Measurements from ENCODE around the gene GDF9. TPM values are rescaled to one million over a fixed set of nuclear protein-coding genes. Genes with fewer than 3 reads are reported as not detected.

Gene GDF9
- total and polyA plus RNA-seq, 4 donors, result 0.19 to 0.84 (median 0.39) TPM; not detected in 1

DNA sequence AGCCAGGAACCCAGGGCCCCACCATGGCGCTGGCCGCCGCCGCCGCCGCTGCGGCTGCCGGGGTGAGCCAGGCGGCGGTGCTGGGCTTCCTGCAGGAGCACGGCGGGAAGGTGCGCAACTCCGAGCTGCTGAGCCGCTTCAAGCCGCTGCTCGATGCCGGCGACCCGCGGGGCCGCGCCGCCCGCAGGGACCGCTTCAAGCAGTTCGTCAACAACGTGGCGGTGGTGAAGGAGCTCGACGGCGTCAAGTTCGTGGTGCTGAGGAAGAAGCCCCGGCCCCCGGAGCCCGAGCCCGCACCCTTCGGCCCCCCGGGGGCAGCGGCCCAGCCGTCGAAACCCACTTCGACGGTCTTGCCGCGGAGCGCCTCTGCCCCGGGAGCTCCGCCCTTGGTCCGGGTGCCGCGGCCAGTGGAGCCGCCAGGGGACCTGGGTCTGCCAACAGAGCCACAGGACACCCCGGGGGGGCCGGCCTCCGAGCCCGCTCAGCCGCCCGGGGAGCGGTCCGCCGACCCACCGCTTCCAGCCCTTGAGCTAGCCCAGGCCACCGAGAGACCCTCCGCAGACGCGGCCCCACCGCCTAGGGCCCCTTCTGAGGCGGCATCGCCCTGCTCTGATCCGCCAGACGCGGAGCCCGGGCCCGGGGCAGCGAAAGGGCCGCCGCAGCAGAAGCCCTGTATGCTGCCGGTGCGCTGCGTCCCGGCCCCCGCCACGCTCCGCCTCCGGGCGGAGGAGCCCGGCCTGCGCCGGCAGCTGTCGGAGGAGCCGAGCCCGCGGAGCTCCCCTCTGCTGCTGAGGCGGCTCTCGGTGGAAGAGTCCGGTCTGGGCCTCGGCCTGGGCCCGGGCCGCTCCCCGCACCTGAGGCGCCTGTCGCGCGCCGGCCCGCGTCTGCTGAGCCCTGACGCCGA, 52.4 kb downstream of the GDF9 start:
- peak overlapping the region; percentile 12 to 53 for H3K4me3 ChIP-seq (ENCODE audit: low read length in 2 of 2)
- WGBS, 2 donors, result 2 to 4% methylated on average over 92 to 110 of the region's 110 CpGs
- DNase-seq, result peak in 1 of 2 donors; percentile 61
- no peaks in the 10 kb centered on the region for H3K4me1 ChIP-seq (ENCODE audit: control insufficient read depth in 1 of 2, insufficient read depth in 2 of 2, low read length in 2 of 2)
- ATAC-seq (ENCODE audit: low FRiP score), result peak; percentile 71
- H3K27ac ChIP-seq (ENCODE audit: low read depth in 1 of 2, low read length in 2 of 2), result no peak overlapping the region
- no peaks in the 10 kb centered on the region for H3K27me3 ChIP-seq (ENCODE audit: control insufficient read depth in 1 of 2, insufficient read depth in 2 of 2, low read length in 1 of 2)
- no peaks in the 10 kb centered on the region for H3K9me3 ChIP-seq (ENCODE audit: control insufficient read depth, low read length)
- intact Hi-C loops (cut with DNase I), result no loop called here
- no peaks in the 10 kb centered on the region for H3K36me3 ChIP-seq (ENCODE audit: control insufficient read depth in 1 of 2, insufficient read depth in 2 of 2, low read length in 1 of 2)

DNA sequence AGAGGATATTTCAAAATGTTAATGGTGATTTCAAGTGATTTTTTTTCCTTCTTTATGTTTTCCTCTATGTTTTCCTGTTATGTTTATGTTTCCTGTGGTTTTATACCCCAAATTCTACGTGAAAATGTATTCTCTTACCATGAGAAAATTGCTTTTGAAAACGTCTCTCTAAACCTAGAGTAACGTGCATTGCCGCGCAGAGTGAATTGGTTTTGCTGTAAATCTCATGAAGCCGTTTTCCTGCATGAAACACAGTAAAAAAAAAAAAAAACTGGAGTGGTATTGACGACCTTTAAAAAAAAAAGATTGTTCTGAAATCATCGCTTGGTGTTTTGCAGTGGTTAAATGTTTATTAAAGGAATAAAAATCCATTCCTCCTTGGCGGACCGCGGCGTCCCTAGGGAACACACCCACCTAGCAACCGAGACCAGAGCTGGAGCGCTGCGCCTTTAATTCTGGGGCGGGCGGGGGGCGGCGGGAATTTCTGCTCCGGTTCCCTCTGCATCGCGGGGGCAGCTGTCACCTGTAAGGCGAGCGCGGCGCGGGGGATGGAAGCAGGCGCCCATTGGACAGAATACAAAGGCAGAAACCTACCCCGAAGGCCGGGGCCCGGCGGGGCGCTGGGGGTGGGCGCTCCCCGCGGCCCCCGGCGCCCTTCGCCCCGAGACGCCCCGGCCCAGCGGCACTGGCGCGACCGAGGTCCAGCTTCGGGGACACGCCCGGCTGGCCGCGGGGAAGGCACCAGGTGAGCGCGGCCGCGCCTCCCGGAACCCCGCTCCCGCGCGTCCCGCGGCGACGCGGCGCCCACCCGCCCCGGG, 53.3 kb downstream of the GDF9 start, which contains the start of gene SOWAHA:
SOWAHA (plus strand) TSS at position 522 of the 818 bp plus-strand sequence. CDS start 320 bp downstream, outside the sequence.
- H3K4me3 ChIP-seq (ENCODE audit: low read length in 2 of 2), result peak within 1 kb of the TSS; percentile 12 to 53
- ATAC-seq (ENCODE audit: low FRiP score) (no peak), DNase-seq (no peak)
- H3K27me3 ChIP-seq (ENCODE audit: control insufficient read depth in 1 of 2, insufficient read depth in 2 of 2, low read length in 1 of 2), result no peaks in the 10 kb centered on the region
- intact Hi-C loops (cut with DNase I), result no loop called here
- H3K27ac ChIP-seq (ENCODE audit: low read depth in 1 of 2, low read length in 2 of 2), result no peak within 1 kb of the TSS
- no peaks in the 10 kb centered on the region for H3K9me3 ChIP-seq (ENCODE audit: control insufficient read depth, low read length)
- no peaks in the 10 kb centered on the region for H3K36me3 ChIP-seq (ENCODE audit: control insufficient read depth in 1 of 2, insufficient read depth in 2 of 2, low read length in 1 of 2)
- WGBS, 2 donors, result 3 to 4% methylated on average over 51 to 68 of the region's 68 CpGs
- no peaks in the 10 kb centered on the region for H3K4me1 ChIP-seq (ENCODE audit: control insufficient read depth in 1 of 2, insufficient read depth in 2 of 2, low read length in 2 of 2)

DNA sequence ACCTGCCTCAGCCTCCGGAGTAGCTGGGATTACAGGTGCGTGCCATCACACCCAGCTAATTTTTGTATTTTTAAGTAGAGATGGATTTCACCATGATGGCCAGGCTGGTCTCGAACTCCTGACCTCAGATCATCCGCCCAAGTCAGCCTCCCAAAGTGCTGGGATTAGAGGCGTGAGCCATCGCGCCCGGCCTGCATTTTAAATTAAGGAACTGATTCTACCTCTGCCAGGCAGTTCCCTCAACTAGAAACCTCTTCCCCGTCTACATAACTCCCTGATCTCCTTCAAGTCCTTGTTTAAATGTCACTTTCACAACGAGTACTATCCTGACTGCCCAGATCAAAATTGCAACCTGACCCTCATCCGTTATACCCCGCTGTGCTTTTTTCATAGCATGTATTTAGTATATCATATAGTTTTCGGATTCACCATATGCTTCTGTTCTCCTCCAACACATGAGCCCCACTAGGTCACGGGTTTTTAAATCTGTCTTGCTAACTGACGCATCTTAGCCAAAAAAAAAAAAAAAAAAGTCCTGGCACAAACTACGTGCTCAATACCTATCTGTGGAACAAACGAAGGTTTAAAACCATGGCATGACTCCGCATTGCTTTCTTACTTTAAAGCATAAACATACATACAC, 54.0 kb downstream of the GDF9 start:
- 69 to 73% methylated on average over 18 of the region's 18 CpGs for WGBS, 2 donors
- Histone ChIP-seq H3K4me3 (ENCODE audit: low read length in 2 of 2) (no peak overlapping the region), H3K27ac (ENCODE audit: low read depth in 1 of 2, low read length in 2 of 2) (no peak overlapping the region), H3K27me3 (ENCODE audit: control insufficient read depth in 1 of 2, insufficient read depth in 2 of 2, low read length in 1 of 2) (no peaks in the 10 kb centered on the region), H3K36me3 (ENCODE audit: control insufficient read depth in 1 of 2, insufficient read depth in 2 of 2, low read length in 1 of 2) (no peaks in the 10 kb centered on the region), H3K4me1 (ENCODE audit: control insufficient read depth in 1 of 2, insufficient read depth in 2 of 2, low read length in 2 of 2) (no peaks in the 10 kb centered on the region), H3K9me3 (ENCODE audit: control insufficient read depth, low read length) (no peaks in the 10 kb centered on the region)
- DNase-seq (no peak), ATAC-seq (ENCODE audit: low FRiP score) (no peak)
- intact Hi-C loops (cut with DNase I), result no loop called here

Other genes starting within 250 kb of the GDF9 start
- gene IL13, start 208.3 kb downstream of the GDF9 start, total RNA-seq, result not detected
- gene IL13, start 208.3 kb downstream of the GDF9 start, polyA plus RNA-seq, result under 1 TPM in 1 of 2 donors, not detected in 1; 0.15 TPM
- gene IL4, start 192.5 kb downstream of the GDF9 start, total RNA-seq, result not detected
- not detected for gene IL4, start 192.5 kb downstream of the GDF9 start, polyA plus RNA-seq
- gene KIF3A, start 128.9 kb downstream of the GDF9 start, total RNA-seq, result 10 to 100 TPM; 10.1 to 15.1 TPM
- 10 to 100 TPM in 1 of 2 donors, 1 to 10 TPM in 1; 4.5 to 11.0 TPM for gene KIF3A, start 128.9 kb downstream of the GDF9 start, polyA plus RNA-seq
- gene CCNI2, start 119.0 kb downstream of the GDF9 start, total RNA-seq, result not detected
- gene CCNI2, start 119.0 kb downstream of the GDF9 start, polyA plus RNA-seq, result under 1 TPM in 1 of 2 donors, not detected in 1; 0.38 TPM
- gene SEPTIN8, start 89.2 kb downstream of the GDF9 start, total RNA-seq, result 100 to 1,000 TPM in 1 of 2 donors, 10 to 100 TPM in 1; 56.7 to 103 TPM
- gene SEPTIN8, start 89.2 kb downstream of the GDF9 start, polyA plus RNA-seq, result 10 to 100 TPM; 48.6 to 58.2 TPM
- under 1 TPM in 1 of 2 donors, not detected in 1; 0.18 TPM for gene SOWAHA, start 53.2 kb downstream of the GDF9 start, total RNA-seq
- gene SOWAHA, start 53.2 kb downstream of the GDF9 start, polyA plus RNA-seq, result 1 to 10 TPM in 1 of 2 donors, under 1 TPM in 1; 0.41 to 9.5 TPM
- gene SHROOM1, start 35.8 kb downstream of the GDF9 start, total RNA-seq, result 10 to 100 TPM in 1 of 2 donors, 1 to 10 TPM in 1; 6.1 to 15.0 TPM
- 10 to 100 TPM in 1 of 2 donors, 1 to 10 TPM in 1; 1.4 to 11.7 TPM for gene SHROOM1, start 35.8 kb downstream of the GDF9 start, polyA plus RNA-seq
- 100 to 1,000 TPM; 212 to 249 TPM for gene UQCRQ, start 173 bp upstream of the GDF9 start, total RNA-seq
- 100 to 1,000 TPM; 249 to 397 TPM for gene UQCRQ, start 173 bp upstream of the GDF9 start, polyA plus RNA-seq
- 1 to 10 TPM; 1.3 to 2.1 TPM for gene LEAP2, start 7.2 kb upstream of the GDF9 start, total RNA-seq
- gene LEAP2, start 7.2 kb upstream of the GDF9 start, polyA plus RNA-seq, result 1 to 10 TPM in 1 of 2 donors, under 1 TPM in 1; 0.88 to 1.7 TPM
- gene AFF4, start 97.2 kb upstream of the GDF9 start, total RNA-seq, result 100 to 1,000 TPM; 100 to 131 TPM
- gene AFF4, start 97.2 kb upstream of the GDF9 start, polyA plus RNA-seq, result 10 to 100 TPM in 1 of 2 donors, 1 to 10 TPM in 1; 8.4 to 17.7 TPM
- 10 to 100 TPM; 17.3 to 31.4 TPM for gene ZCCHC10, start 160.1 kb upstream of the GDF9 start, total RNA-seq
- gene ZCCHC10, start 160.1 kb upstream of the GDF9 start, polyA plus RNA-seq, result 10 to 100 TPM; 11.3 to 40.8 TPM
- 100 to 1,000 TPM in 1 of 2 donors, 10 to 100 TPM in 1; 56.1 to 135 TPM for gene HSPA4, start 185.5 kb upstream of the GDF9 start, total RNA-seq
- 10 to 100 TPM; 51.3 to 54.0 TPM for gene HSPA4, start 185.5 kb upstream of the GDF9 start, polyA plus RNA-seq

Measured in aorta (tissue), 5 donors.